Glutamatergic neuron (in vitro differentiated cells): Measurements from ENCODE around the gene USH1G. TPM values are rescaled to one million over a fixed set of nuclear protein-coding genes. Genes with fewer than 3 reads are reported as not detected.
"Not testable (repeated sequence)": the region's sequence is repeated elsewhere in the genome, so short reads cannot be mapped to it uniquely, and the experiment has no call there.

Experiments
- DNase-seq: peaks from one replicate; pipeline ENCODE4 v3.0.0; 2022
- H3K27ac Mint-ChIP-seq: one replicate; pipeline ENCODE4 v1.8.0; 2020; ENCODE audit warnings: mild to moderate bottlenecking, mixed read lengths, inconsistent platforms; ENCODE audit not compliant: unreplicated experiment
- H3K27me3 Mint-ChIP-seq: one replicate; pipeline ENCODE4 v1.8.0; 2020; ENCODE audit warnings: mild to moderate bottlenecking, moderate library complexity, mixed read lengths, inconsistent platforms; ENCODE audit not compliant: unreplicated experiment
- H3K36me3 Mint-ChIP-seq: one replicate; pipeline ENCODE4 v1.8.0; 2020; ENCODE audit warnings: mild to moderate bottlenecking, mixed read lengths, inconsistent platforms; ENCODE audit not compliant: unreplicated experiment
- H3K4me1 Mint-ChIP-seq: one replicate; pipeline ENCODE4 v1.8.0; 2020; ENCODE audit warnings: mild to moderate bottlenecking, low read depth, mixed read lengths, inconsistent platforms; ENCODE audit not compliant: unreplicated experiment
- H3K4me3 Mint-ChIP-seq: one replicate; pipeline ENCODE4 v1.8.0; 2020; ENCODE audit warnings: mild to moderate bottlenecking, mixed read lengths, inconsistent platforms; ENCODE audit not compliant: unreplicated experiment
- H3K9me3 Mint-ChIP-seq: one replicate; pipeline ENCODE4 v1.8.0; 2020; ENCODE audit warnings: mild to moderate bottlenecking, moderate library complexity, mixed read lengths, inconsistent platforms; ENCODE audit not compliant: unreplicated experiment
- CTCF ChIP-seq: fragments of 200-600 bp; sonication (generic); IDR thresholded peaks from one replicate; pipeline ENCODE4 v1.5.0; 2021; ENCODE audit not compliant: partially characterized antibody, unreplicated experiment
- total RNA-seq: library from RNA; stranded (reverse); fragmentation: NEBNext Ultra II Directional; extraction: Animal tissue kit (Norgen Biotek cat#: 25700); gene quantifications from one replicate; pipeline ENCODE4 v1.2.1, GENCODE V29; 2021; ENCODE audit not compliant: unreplicated experiment

Gene USH1G
- total RNA-seq, 1 donor from 2014 or later: 0.12 TPM

GRCh38 chr17:74917430-74917829 is 5.6 kb downstream of the USH1G start:
- DNase-seq: no peak
- peaks cover 4% of the 10 kb centered on the region for H3K27me3 Mint-ChIP-seq
- H3K4me1 Mint-ChIP-seq: peaks cover 2% of the 10 kb centered on the region
- H3K27ac Mint-ChIP-seq: no peak overlapping the region
- H3K36me3 Mint-ChIP-seq: no peaks in the 10 kb centered on the region
- TF ChIP-seq CTCF: no peak
- peaks cover 5% of the 10 kb centered on the region for H3K9me3 Mint-ChIP-seq
- H3K4me3 Mint-ChIP-seq: no peak overlapping the region

GRCh38 chr17:74916851-74917199 is 6.2 kb downstream of the USH1G start:
- H3K27me3 Mint-ChIP-seq: peaks cover 4% of the 10 kb centered on the region
- DNase-seq: no peak
- TF ChIP-seq CTCF: no peak
- peaks cover 2% of the 10 kb centered on the region for H3K4me1 Mint-ChIP-seq
- no peaks in the 10 kb centered on the region for H3K36me3 Mint-ChIP-seq
- peaks cover 5% of the 10 kb centered on the region for H3K9me3 Mint-ChIP-seq
- no peak overlapping the region for H3K4me3 Mint-ChIP-seq
- peak overlapping the region; percentile 54 for H3K27ac Mint-ChIP-seq

GRCh38 chr17:74916136-74916850 is 6.8 kb downstream of the USH1G start:
- no peak for TF ChIP-seq CTCF
- H3K4me3 Mint-ChIP-seq: no peak overlapping the region
- peaks cover 4% of the 10 kb centered on the region for H3K27me3 Mint-ChIP-seq
- no peaks in the 10 kb centered on the region for H3K36me3 Mint-ChIP-seq
- peaks cover 2% of the 10 kb centered on the region for H3K4me1 Mint-ChIP-seq
- H3K27ac Mint-ChIP-seq: peak overlapping the region; percentile 54
- no peak for DNase-seq
- peaks cover 5% of the 10 kb centered on the region for H3K9me3 Mint-ChIP-seq

GRCh38 chr17:74911423-74911822 is 11.6 kb downstream of the USH1G start:
- not testable (repeated sequence) for DNase-seq, H3K36me3 Mint-ChIP-seq, H3K4me1 Mint-ChIP-seq, H3K27ac Mint-ChIP-seq, H3K9me3 Mint-ChIP-seq, H3K4me3 Mint-ChIP-seq, H3K27me3 Mint-ChIP-seq

- H3K27me3 Mint-ChIP-seq, H3K27ac Mint-ChIP-seq, H3K4me1 Mint-ChIP-seq, H3K4me3 Mint-ChIP-seq, DNase-seq, H3K9me3 Mint-ChIP-seq, H3K36me3 Mint-ChIP-seq: not testable (repeated sequence)
These were observed 14.0 kb downstream of the USH1G start for GRCh38 chr17:74909097-74909496.

- Mint-ChIP-seq H3K27ac (no peak overlapping the region), H3K9me3 (no peaks in the 10 kb centered on the region), H3K27me3 (no peaks in the 10 kb centered on the region), H3K4me1 (no peaks in the 10 kb centered on the region), H3K4me3 (no peak overlapping the region), H3K36me3 (no peaks in the 10 kb centered on the region)
- no peak for DNase-seq
- no peak for TF ChIP-seq CTCF
These were observed 16.0 kb downstream of the USH1G start for GRCh38 chr17:74907012-74907411.

- H3K4me1 Mint-ChIP-seq, H3K36me3 Mint-ChIP-seq, H3K4me3 Mint-ChIP-seq, H3K27me3 Mint-ChIP-seq, H3K9me3 Mint-ChIP-seq, H3K27ac Mint-ChIP-seq, DNase-seq: not testable (repeated sequence)
These were observed 16.8 kb downstream of the USH1G start for GRCh38 chr17:74906214-74906793.
